Thyroid gland (tissue), 4 donors: ENCODE measurements around the gene LIN37.

Experiments
- CTCF ChIP-seq, 6 experiments: fragments of 200-600 bp in 3 of 6; fragments of 450-650 bp in 3 of 6; sonication (generic) in 3 of 6; IDR thresholded peaks; one replicate each; pipeline ENCODE4 v1.5.1; 2016 to 2019; ENCODE audit warnings: antibody characterized with exemption in 6 of 6, mild to moderate bottlenecking in 2 of 6, inconsistent platforms in 1 of 6, moderate library complexity in 1 of 6
- POLR2A ChIP-seq, 2 donors: fragments of 450-650 bp; IDR thresholded peaks; one replicate each; pipeline ENCODE4 v1.6.1; 2017; ENCODE audit warnings: antibody characterized with exemption in 2 of 2, mild to moderate bottlenecking in 2 of 2, moderate library complexity in 1 of 2

GRCh38 chr19:35768082-35768421 is 19.7 kb downstream of the LIN37 start:
- TF ChIP-seq POLR2A (IDR thresholded peaks at IDR 0.05) (no peak), CTCF (IDR thresholded peaks at IDR 0.05) (no peak)
